SU-DHL-6 (cell line): ENCODE measurements around the gene IL10RB.

Experiments
- EZH2phosphoT487 ChIP-seq: fragments of 200-600 bp; sonication (generic), shearing (Covaris generic); conservative IDR thresholded peaks from 2 replicates; pipeline ENCODE4 v1.6.1; 2018; ENCODE audit warnings: mild to moderate bottlenecking, antibody characterized with exemption, low read length, moderate library complexity, mixed read lengths
- TF ChIP-seq, protein P1 (sequence below): fragments of 200-600 bp; sonication (generic); IDR thresholded peaks from one replicate; pipeline ENCODE4 v1.5.1; 2017; ENCODE audit warnings: antibody characterized with exemption, mild to moderate bottlenecking, low read length, moderate library complexity; ENCODE audit not compliant: insufficient read depth, poor library complexity, severe bottlenecking

DNA sequence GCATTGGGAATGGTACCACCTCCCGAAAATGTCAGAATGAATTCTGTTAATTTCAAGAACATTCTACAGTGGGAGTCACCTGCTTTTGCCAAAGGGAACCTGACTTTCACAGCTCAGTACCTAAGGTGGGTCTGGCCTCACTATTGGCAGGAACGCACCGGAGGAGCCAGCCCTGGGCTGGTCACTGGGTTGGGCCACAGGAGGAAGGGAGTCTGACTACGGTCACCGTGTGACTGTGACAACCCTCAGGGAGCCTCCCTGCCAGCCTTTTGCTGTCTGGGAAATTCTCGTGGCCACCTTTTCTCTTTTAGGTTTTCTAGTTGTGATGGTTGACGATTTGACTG, 2.2 kb downstream of the IL10RB start:
- TF ChIP-seq, protein P1, sequence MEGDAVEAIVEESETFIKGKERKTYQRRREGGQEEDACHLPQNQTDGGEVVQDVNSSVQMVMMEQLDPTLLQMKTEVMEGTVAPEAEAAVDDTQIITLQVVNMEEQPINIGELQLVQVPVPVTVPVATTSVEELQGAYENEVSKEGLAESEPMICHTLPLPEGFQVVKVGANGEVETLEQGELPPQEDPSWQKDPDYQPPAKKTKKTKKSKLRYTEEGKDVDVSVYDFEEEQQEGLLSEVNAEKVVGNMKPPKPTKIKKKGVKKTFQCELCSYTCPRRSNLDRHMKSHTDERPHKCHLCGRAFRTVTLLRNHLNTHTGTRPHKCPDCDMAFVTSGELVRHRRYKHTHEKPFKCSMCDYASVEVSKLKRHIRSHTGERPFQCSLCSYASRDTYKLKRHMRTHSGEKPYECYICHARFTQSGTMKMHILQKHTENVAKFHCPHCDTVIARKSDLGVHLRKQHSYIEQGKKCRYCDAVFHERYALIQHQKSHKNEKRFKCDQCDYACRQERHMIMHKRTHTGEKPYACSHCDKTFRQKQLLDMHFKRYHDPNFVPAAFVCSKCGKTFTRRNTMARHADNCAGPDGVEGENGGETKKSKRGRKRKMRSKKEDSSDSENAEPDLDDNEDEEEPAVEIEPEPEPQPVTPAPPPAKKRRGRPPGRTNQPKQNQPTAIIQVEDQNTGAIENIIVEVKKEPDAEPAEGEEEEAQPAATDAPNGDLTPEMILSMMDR, result no peak
- TF ChIP-seq EZH2phosphoT487, result no peak
